Measurements from ENCODE around the gene DIAPH2.

DIAPH2 gene

GRCh38 chrX:97096385-97096784 is 411.7 kb downstream of the DIAPH2 start:
- Mint-ChIP-seq H3K4me3 (no peak overlapping the region), H3K4me1 (no peaks in the 10 kb centered on the region), H3K27ac (peak overlapping the region; percentile 70), H3K9me3 (no peaks in the 10 kb centered on the region), H3K27me3 (ENCODE audit: low read depth, poor library complexity) (no peaks in the 10 kb centered on the region), H3K36me3 (ENCODE audit: low read depth) (peaks cover 3% of the 10 kb centered on the region)
- no peak for DNase-seq
- no peak for TF ChIP-seq CTCF (IDR thresholded peaks at IDR 0.05)

- Mint-ChIP-seq H3K27me3 (ENCODE audit: low read depth, poor library complexity) (no peaks in the 10 kb centered on the region), H3K36me3 (ENCODE audit: low read depth) (no peaks in the 10 kb centered on the region), H3K27ac (no peak overlapping the region), H3K4me3 (no peak overlapping the region), H3K4me1 (no peaks in the 10 kb centered on the region), H3K9me3 (no peaks in the 10 kb centered on the region)
- DNase-seq = no peak
- no peak for TF ChIP-seq CTCF (IDR thresholded peaks at IDR 0.05)
These were observed 418.3 kb downstream of the DIAPH2 start for GRCh38 chrX:97102938-97103337.

GRCh38 chrX:97109730-97110129 is 425.1 kb downstream of the DIAPH2 start:
- Mint-ChIP-seq H3K36me3 (ENCODE audit: low read depth) (no peaks in the 10 kb centered on the region), H3K4me1 (peaks cover 7% of the 10 kb centered on the region), H3K9me3 (no peaks in the 10 kb centered on the region), H3K27me3 (ENCODE audit: low read depth, poor library complexity) (no peaks in the 10 kb centered on the region), H3K27ac (no peak overlapping the region), H3K4me3 (no peak overlapping the region)
- TF ChIP-seq CTCF (IDR thresholded peaks at IDR 0.05) = no peak
- DNase-seq = no peak

GRCh38 chrX:97117572-97117971 is 432.9 kb downstream of the DIAPH2 start:
- no peak for TF ChIP-seq CTCF (IDR thresholded peaks at IDR 0.05)
- Mint-ChIP-seq H3K27ac (no peak overlapping the region), H3K36me3 (ENCODE audit: low read depth) (peaks cover 24% of the 10 kb centered on the region), H3K27me3 (ENCODE audit: low read depth, poor library complexity) (peaks cover 3% of the 10 kb centered on the region), H3K9me3 (peaks cover 6% of the 10 kb centered on the region), H3K4me3 (no peak overlapping the region), H3K4me1 (no peaks in the 10 kb centered on the region)
- no peak for DNase-seq

- no peak for TF ChIP-seq CTCF (IDR thresholded peaks at IDR 0.05)
- Mint-ChIP-seq H3K4me3 (no peak overlapping the region), H3K9me3 (peaks cover 6% of the 10 kb centered on the region), H3K36me3 (ENCODE audit: low read depth) (peaks cover 24% of the 10 kb centered on the region), H3K27me3 (ENCODE audit: low read depth, poor library complexity) (peaks cover 3% of the 10 kb centered on the region), H3K27ac (peak overlapping the region; percentile 58), H3K4me1 (no peaks in the 10 kb centered on the region)
- no peak for DNase-seq
These were observed 434.9 kb downstream of the DIAPH2 start for GRCh38 chrX:97119474-97120109.

GRCh38 chrX:97123001-97123400 is 438.4 kb downstream of the DIAPH2 start:
- H3K4me1 Mint-ChIP-seq = no peaks in the 10 kb centered on the region
- no peak for DNase-seq

More at GRCh38 chrX:97123001-97123400, 438.4 kb downstream of the DIAPH2 start:
- TF ChIP-seq CTCF (IDR thresholded peaks at IDR 0.05) = no peak
- H3K9me3 Mint-ChIP-seq = peaks cover 6% of the 10 kb centered on the region
- peaks cover 24% of the 10 kb centered on the region for H3K36me3 Mint-ChIP-seq (ENCODE audit: low read depth)
- H3K4me3 Mint-ChIP-seq = no peak overlapping the region
- no peaks in the 10 kb centered on the region for H3K27me3 Mint-ChIP-seq (ENCODE audit: low read depth, poor library complexity)
- no peak overlapping the region for H3K27ac Mint-ChIP-seq

Data from nephron progenitor cell (in vitro differentiated cells).